Measurements from ENCODE around the gene PIK3CB. TPM values are rescaled to one million over a fixed set of nuclear protein-coding genes. Genes with fewer than 3 reads are reported as not detected.

The PIK3CB gene
- 3.9 and 11.5 TPM in 2 replicates for total RNA-seq

GRCh38 chr3:138834596-138835396 lies at the start of gene PIK3CB:
Gene PIK3CB, minus strand, starts transcription at chr3:138834928. Its CDS starts 75,585 bp downstream, at chr3:138759343.

GRCh38 chr3:138608322-138609135 lies 226.2 kb downstream of the PIK3CB start, which contains the start of gene FAIM:
Gene FAIM, plus strand, starts transcription at chr3:138608771. Its CDS starts 10,956 bp downstream, at chr3:138619727.

Other genes starting within 250 kb of the PIK3CB start
- 23.8 and 26.3 TPM in 2 replicates for gene CEP70, start 240.7 kb downstream of the PIK3CB start, total RNA-seq
- gene FAIM, start 226.2 kb downstream of the PIK3CB start, total RNA-seq, result 7.0 and 10.7 TPM in 2 replicates
- gene FOXL2, start 112.2 kb upstream of the PIK3CB start, total RNA-seq, result under 0.01 TPM in 1 of 2 replicates, not detected in the other
- under 0.01 TPM in 1 of 2 replicates, not detected in the other for gene FOXL2NB, start 112.3 kb upstream of the PIK3CB start, total RNA-seq
- gene PRR23A, start 171.3 kb upstream of the PIK3CB start, total RNA-seq, result not detected in 2 replicates
- gene PRR23B, start 186.0 kb upstream of the PIK3CB start, total RNA-seq, result not detected in 2 replicates
- gene PRR23C, start 210.0 kb upstream of the PIK3CB start, total RNA-seq, result not detected in 2 replicates

Measured in bronchial smooth muscle cell (primary cell).